ENCODE measurements around the gene TMED10.

Gene TMED10

DNA sequence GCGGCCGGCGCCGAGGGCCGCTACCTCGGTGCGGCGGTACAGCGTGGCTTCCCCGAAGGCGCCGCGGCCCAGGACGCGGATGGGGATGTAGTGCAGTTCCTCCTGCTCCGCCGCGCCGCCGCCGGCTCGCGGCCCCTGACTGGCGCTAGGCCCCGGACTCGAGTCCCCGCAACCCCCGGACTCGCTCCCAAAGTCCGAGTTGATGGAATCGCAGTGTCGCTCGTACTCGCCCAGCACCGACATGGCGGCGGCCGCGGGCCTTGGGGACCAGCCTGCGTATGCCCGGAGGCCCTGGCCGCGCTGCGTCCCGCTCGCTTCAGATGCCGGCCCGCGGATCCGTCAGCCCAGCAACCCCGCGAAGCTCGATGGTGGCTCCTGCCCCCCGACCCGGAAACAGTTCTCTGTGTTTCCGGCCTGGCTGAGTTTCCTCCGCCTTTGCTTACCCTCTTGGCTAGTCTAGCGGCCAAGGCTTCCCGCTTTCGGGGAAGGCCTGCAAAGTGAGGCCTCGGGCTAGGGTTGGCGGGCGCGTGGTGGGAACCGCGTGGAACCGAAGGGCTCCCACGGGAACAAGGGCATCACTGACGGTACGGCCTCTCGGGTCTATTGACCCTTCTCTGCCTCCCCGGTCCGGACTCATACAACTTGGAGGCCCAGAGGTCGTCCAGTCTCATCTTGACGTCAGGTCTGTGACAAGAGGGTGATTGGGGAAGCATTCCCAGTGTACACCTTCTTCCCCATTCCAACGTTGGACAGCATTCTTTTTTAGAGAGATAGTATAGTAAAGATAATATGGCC is 49.5 kb downstream of the TMED10 start, which contains the start of gene NEK9:
NEK9 (minus strand) TSS at position 370 of the 795 bp plus-strand sequence; CDS start at position 243, 127 bp downstream.
- no peak for FAIRE-seq

DNA sequence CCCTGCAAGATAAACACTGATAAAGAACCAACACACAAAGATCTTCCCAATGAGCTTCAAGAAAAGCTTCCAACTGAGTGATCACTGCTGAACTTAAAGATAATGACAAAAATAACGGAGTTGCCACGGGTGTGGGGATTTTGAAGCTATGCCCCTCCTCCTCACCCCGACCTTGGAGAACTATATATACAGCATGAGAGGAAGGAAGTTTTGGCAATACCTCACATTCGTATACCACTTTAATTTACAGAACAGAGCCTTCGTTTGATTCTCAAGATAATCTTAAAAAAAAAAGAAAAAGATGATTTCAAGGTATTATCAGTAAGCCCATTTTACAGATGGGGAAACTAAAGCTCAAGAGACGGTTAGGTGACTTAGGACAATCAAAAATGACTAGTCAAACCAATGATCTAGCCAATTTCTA is 50.3 kb downstream of the TMED10 start:
- FAIRE-seq, result no peak

DNA sequence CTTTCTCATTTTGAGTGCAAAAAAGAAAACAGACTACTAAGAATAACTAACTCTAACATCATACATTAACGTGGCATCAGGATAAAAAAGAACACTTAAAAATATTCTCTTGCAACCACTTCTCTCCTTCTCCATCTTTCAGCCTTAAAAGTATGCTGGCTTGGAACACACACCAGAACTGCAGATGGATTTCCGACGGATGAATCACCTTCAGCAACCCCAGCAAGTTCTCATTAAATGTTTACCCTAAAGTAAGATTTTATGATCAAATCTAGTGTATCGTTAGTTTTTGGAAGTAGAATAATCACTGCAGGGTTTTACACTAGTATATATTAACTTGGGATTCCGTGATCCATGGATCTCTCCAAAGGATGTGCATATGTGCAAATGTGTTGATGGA is 50.8 kb downstream of the TMED10 start:
- FAIRE-seq, result no peak

DNA sequence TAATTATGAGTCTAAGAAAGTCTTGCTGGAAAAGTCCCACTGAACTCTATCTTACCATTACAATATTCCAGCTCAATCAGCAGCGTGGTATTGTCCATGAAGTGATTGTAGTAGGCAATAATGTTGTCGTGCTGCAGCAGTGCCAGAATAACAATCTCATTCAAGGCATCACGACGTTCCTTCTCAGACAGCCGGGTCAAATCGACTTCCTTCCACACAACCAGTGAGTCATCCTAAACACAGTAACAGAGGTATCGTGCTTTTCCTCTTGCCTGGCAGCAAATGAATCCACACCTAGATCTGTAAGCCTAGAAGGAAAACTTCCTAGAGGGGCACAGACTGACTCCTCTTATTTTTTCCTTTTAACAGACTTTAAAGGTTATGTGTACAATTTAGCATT is 52.4 kb downstream of the TMED10 start:
- no peak for FAIRE-seq

DNA sequence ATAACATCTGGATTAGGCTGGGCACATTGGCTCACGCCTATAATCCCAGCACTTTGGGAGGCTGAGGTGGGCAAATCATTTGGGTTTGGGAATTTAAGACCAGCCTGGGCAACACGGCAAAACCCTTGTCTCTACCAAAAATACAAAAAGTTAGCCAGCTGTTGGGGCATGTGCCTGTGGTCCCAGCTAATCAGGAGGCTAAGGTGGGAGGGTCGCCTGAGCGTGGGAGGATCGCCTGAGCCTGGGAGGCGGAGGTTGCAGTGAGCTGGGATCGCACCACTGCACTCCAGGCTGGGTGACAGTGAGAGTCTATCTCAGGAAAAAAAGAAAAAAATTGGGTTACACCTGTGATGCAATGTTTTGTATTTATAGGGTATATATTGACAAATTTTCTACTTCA is 54.9 kb downstream of the TMED10 start:
- no peak for FAIRE-seq

DNA sequence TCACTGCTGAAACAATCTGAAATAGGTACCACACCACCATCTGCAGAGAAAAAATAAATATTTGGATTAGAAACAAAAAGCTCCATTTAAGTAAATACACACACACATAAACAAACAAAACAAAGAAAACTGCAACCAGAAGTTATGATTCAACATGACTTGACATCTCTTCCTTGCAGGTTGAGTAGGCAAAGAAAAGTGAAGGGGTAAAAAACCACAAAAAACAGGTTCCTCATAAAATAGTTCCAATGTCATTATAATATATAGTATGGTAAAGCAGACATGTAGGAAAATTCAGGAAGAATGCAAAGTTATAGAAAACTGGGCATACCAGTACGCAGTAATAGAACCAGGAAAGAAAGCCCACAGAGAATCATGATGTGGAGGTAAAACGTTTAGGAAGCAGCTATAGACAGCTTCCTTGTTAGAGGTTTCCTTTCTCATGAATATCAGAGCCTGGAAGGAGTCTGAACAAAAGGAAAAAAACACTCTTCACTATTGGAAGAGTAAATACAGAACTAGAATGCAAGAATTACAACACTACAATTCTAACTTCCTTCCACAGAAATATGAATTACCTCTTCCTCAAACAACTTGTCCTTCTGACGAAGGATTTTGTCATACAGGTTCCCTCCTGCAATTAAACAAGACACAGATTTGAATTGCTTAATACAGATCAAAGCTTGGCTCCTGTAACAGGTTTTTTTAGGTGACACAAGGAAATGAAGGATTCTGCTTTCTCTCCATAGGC is 55.7 kb downstream of the TMED10 start:
- FAIRE-seq, result no peak

DNA sequence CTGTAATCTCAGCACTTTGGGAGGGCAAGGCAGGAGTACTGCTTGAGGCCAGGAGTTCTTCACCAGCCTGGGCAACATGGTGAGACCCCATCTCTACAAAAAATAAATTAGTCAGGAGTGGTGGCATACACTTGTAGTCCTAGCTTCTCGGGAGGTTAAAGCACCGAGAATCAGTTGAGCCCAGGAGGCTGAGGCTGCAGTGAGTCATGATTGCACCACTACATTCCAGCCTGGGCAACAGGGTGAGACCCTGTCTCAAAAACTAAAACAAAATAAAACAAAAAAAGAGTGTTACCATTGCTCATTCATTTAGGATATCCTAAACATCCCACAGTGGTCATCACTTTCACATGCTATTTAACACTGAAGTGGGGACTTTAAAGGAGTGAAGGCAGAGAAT is 57.4 kb downstream of the TMED10 start:
- FAIRE-seq, result no peak

DNA sequence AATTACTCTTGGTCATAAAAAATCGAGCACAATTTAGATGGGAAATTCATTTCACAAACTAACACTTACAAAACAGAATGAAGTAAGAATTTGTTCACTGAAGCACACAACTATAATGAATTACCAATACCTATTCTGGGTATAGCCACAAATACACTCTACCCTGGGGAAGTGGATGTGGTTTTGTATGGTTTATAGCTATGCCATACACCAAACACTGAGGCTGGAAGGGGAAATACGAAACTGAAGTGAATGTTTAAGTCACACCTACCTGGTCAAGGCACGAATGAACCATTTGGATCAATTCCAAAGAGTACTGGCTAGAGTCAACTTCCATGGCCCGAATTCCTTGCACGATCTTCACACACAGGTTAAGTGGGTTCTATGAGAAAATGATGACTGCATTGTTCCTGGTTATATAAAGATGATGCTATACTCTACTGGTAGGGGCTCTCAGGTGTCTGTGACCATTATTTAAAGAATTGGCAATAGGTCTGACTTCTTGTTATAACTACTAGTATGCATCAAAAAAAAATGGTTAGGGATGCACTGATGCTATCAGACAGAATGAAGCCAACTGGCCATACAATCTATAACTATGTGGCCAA is 62.4 kb downstream of the TMED10 start:
- FAIRE-seq, result no peak

DNA sequence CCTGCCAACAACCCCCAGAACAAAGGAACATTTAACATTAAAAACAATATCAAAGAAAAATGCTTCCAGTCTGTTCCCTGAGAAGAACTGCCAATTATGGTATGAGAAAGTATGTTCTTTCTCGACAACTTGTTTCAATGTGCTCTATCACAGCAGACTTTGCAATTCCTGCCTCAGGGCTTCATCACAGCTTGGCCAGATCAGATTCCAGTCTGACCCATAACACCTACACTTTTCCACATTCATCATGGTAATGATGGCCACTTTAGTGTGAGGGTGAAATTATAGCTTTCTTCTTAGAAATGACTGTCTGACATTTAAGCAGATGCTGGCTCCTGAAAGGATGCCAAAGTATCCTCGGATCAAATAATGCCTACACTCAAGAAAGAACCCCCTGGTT is 66.5 kb downstream of the TMED10 start:
- FAIRE-seq, result no peak

DNA sequence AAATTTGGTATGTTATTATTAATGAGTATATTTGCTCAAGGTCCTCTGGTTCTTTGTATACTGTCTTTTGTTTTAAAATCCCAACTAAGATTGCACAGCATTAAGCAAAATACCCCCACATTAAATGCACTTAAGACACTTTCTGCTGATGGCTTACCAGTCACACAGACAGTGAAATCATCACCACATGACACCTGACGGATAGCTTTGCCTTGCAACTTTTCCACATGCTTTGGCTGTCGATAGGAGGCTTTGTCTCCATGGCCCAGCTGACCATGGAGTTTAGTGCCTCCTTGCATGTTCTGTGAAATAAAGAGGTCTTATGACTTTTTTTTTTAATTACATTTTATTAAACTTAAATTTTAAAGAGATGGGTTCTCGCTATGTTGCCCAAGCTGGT is 69.2 kb downstream of the TMED10 start:
- FAIRE-seq, result no peak

DNA sequence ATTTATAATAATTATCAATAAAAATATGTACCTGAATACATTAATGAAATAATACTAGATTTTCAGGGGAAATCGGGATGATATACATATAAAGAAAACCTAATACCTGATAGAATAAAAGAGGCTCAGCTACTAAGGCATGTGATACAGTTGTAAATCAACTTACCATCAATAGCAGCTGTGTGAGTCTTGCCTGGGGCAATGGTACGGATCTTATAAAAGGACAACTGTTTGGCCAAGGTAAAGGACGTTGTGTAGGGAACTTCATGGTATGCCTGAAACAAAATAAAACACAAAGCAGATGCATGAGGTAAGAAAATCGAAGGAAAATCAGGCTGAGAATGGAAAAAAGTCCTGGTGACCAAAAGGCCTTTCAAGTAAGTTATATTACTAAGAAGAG is 74.9 kb downstream of the TMED10 start:
- no peak for FAIRE-seq

DNA sequence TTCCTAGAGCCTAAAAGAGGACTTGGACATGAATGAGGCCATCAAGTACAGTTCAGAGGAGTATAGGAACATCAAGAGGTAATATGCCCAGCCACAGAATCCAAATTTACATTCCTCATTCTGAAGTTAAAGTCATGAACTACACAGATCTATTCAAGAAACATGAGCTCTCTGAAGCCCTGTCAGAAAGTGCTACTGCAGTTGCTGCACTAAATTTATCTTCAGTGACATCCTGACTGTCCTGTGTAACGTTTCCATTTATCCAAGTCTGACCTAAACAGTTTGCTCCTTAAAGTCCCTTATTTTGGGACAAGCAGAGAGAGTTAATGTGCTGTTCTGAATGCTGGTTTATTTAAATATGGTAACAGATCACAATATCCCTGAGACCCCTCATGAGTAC is 77.7 kb downstream of the TMED10 start:
- no peak for FAIRE-seq

DNA sequence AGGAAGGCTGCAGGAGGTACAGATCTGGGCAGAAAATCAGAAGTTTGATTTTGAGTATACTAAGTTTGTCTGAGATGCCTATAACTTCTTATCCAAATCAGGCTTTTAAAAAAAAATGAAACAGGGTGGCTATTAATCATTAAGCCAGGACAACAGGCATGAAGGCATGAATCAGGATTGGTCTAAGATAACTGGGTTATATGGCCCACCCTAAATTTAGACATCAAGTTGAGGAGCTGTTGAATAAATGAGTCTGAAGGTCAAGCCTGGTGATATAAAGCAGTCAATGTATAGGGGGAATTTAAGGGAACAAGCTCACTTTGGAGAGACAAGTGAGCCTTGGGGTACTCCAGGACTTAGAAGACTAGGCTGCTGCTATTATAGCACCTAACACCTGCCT is 78.2 kb downstream of the TMED10 start:
- no peak for FAIRE-seq

DNA sequence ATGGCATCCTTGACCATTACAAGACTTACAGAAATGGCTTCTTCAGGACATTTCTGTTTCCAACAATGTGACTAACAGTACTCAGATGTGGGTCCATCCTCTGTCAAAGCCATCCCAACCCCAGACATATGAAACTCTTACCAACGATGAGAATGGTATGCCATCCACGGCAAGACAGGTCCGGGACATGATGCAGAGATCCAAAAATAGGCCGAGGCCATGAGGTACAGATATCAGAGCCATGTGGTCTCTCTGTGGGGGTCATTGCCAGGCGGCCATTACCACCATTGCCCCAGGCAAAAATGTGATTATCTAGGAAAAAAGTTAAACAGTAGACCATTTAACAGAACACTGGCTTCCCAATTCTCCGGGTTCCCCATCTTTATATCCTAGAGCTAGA is 79.5 kb downstream of the TMED10 start:
- FAIRE-seq, result no peak

DNA sequence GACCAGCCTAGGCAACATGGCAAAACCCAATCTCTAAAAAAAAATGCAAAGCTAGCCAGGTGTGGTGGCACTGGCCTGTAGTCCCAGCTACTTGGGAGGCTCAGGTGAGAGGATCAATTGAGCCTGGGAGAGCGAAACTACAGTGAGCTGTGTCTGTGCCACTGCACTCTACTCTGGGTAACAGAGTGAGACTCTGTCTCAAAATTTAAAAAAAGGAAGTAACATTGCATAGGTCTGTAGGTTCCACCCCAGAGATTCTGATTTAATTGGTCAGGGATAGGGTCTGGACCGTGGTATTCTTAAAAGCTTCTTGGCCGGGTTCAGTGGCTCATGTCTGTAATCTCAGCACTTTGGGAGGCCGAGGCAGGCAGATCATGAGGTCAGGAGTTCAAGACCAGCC is 80.7 kb downstream of the TMED10 start:
- no peak for FAIRE-seq

DNA sequence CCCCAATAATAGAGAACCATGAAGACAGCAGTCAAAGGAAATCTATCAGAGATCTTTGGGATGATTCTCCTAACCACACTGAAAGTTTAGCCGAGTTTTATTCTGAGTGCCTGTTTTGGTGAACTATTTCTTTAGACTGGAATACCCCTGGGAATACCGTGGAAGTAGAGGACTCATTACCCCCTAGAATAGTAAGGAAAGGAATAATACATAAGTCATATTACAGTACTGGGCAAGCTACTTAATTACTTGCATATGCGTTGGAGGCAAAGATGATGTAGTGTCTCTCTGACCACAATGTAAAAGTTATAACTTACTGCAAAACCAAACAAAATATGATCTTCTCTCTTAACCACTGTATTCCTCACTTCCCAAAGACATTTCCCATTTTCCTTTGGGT is 81.5 kb downstream of the TMED10 start:
- no peak for FAIRE-seq

DNA sequence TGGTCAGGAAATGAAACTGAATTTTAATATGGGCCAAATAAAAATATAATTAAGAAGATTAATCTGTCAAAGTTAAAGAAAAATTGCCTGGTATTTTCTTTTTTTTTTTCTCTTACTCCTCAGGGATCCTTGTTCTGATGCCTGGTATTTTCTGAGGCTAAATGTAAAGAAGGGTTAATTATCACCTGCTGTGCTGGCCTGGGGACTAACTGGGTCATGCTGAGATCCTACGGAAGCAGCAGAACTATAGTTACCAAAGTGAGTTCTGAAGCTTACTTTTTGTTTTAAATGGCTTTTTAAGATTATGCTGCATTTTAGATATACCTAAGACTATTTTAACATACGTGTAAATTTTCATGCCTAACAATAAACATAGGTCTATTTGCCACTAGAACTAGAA is 83.7 kb downstream of the TMED10 start:
- FAIRE-seq, result no peak

DNA sequence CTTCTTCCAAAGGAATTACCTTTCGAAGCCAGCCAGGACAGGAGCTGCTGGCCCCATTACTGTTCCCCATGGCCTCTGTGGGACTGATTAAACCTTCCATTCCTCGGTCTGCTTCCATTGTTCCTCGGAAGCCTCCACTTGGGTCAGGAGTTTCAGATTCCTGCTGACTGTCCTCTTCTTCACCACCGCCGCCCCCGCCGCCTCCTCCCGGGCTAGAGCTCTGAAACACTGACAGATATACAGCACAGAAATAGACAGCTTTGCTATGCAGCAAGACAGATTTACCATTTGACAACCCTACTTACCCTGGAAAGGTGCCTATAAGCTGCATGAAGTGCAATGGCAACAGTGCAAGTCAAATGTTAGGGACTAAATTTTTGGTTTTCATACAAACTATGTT is 85.2 kb downstream of the TMED10 start:
- no peak for FAIRE-seq

DNA sequence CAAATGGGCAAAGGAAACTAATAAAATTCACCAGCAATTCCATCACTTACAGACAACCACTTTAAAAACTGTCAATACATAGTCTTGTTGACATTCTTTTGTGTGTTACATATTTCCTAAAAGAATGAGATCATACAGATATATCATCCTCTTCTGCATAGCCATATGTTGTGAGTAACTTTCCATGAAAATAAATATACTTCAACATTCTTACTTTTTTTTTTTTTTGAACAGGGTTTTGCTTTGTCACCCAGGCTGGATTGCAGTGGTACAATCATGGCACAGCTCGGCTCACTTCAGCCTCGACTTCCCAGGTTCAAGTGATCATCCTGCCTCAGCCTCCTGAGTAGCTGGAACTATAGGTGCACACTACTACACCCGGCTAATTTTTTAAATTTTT is 86.1 kb downstream of the TMED10 start:
- no peak for FAIRE-seq

DNA sequence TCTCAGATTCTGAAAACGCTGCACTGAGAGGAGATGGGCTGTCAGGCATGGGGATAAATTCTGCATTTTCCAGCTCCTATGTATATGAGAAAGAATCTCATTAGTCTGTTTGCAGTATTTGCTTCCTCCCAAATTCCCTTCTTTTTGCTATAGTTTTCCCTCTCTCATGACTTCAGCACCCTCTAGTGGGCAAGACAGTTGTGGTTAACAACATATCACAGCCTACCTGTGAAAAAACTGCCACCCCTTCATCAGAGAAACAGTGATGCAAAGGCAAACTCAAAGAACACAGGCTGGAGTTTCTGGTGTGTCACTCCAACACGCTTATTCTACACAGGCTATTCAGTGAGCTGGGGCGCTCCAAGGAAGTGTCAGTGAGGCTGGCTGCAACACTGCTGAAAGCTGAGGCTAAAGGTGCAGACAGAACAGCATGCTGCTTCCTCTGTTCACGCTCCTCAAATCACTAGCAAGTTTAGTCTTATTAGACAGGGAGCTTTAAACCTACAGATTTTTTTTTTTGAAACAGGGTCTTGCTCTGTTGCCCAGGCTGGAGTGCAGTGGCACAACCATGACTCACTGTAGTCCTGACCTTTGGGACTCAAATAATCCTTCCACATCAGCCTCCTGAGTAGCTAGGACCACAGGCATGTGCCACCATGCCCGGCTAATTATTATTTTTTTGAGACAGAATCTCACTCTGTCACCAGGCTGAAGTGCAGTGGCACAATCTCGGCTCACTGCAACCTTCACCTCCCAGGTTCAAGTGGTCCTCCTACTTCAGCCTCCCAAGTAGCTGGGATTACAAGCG is 87.6 kb downstream of the TMED10 start:
- peak; percentile 54 for FAIRE-seq

DNA sequence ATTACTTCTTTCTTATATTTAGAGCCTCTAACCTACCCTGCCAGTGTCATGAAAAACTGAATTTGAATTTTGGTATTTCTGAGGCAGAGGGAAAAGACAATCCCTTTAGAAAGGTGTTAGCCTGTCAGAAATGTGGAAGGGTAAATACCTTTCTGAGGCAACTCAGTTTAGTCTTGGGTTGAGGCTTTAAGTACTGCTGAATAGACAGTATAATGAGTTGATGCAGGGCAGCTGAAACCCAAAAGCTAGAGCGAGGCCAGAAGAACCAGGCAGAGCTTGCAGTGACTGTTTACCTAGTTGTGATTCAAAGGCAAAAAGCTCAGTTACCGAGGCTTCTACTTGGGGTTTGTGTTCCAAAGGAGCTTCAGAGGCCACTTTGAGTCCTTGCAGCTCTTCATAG is 88.3 kb downstream of the TMED10 start:
- FAIRE-seq, result no peak

DNA sequence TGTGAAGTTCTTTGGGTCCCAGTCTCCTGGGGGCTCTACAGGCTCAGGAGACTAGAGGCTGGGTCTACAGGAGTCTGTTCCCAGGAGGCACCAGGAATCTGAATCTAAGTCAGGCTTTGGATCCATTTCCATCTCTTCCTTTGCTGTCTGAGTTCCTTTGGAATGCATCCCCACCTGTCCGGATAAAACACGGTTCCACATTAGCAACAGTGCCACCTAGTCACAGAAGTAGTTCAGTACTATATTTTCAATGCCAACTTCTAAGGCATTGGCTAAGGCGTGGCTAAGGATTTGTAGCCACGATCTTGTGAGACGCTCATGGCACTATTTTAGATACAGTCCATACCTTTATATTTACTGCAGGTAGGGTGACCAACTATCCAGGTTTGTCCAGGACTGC is 91.9 kb downstream of the TMED10 start:
- FAIRE-seq, result no peak

DNA sequence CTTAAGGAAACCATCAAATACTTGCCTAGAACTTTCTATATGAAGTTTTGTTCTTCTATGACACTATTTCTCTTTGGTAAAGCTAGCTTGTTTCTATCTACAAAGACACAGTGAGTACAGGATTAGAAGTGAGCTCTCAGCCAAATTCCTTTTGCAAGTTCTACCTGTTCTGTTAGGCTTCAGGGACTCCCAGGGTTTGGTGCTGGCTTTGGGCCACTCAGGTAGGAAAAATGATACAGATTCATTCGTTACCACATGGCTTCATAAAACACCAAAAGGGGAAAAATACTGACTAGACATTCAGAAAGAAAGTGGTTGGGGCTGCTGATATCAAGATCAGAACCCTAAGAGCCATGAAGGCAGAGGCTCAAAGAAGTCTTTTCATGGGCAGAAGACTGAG is 93.1 kb downstream of the TMED10 start:
- no peak for FAIRE-seq
